Measurements from ENCODE around the gene OVCH2. TPM values are rescaled to one million over a fixed set of nuclear protein-coding genes. Genes with fewer than 3 reads are reported as not detected.

OVCH2 gene
- total RNA-seq, 1 donor, result under 0.01 TPM

- no peak overlapping the region for H3K4me3 ChIP-seq (ENCODE audit: low read depth, low read length)
- no peak for DNase-seq (ENCODE audit: low read depth)
- no peak for TF ChIP-seq CTCF (IDR thresholded peaks at IDR 0.05; ENCODE audit: insufficient read depth, low read depth, low read length)
Measured at GRCh38 chr11:7692426-7692825, 13.9 kb downstream of the OVCH2 start.

GRCh38 chr11:7691759-7692350 is 14.4 kb downstream of the OVCH2 start:
- no peak overlapping the region for H3K4me3 ChIP-seq (ENCODE audit: low read depth, low read length)
- DNase-seq (ENCODE audit: low read depth), result peak; percentile 29
- TF ChIP-seq CTCF (IDR thresholded peaks at IDR 0.05; ENCODE audit: insufficient read depth, low read depth, low read length), result no peak

- DNase-seq (ENCODE audit: low read depth), result no peak
- TF ChIP-seq CTCF (IDR thresholded peaks at IDR 0.05; ENCODE audit: insufficient read depth, low read depth, low read length), result no peak
- H3K4me3 ChIP-seq (ENCODE audit: low read depth, low read length), result no peak overlapping the region
Measured at GRCh38 chr11:7690648-7691047, 15.6 kb downstream of the OVCH2 start.

GRCh38 chr11:7689239-7689638 is 17.0 kb downstream of the OVCH2 start:
- DNase-seq (ENCODE audit: low read depth), result no peak
- no peak overlapping the region for H3K4me3 ChIP-seq (ENCODE audit: low read depth, low read length)
- no peak for TF ChIP-seq CTCF (IDR thresholded peaks at IDR 0.05; ENCODE audit: insufficient read depth, low read depth, low read length)

GRCh38 chr11:7688238-7688826 is 17.9 kb downstream of the OVCH2 start:
- DNase-seq (ENCODE audit: low read depth), result peak; percentile 48

GRCh38 chr11:7687386-7687785 is 18.9 kb downstream of the OVCH2 start:
- no peak overlapping the region for H3K4me3 ChIP-seq (ENCODE audit: low read depth, low read length)
- no peak for TF ChIP-seq CTCF (IDR thresholded peaks at IDR 0.05; ENCODE audit: insufficient read depth, low read depth, low read length)
- no peak for DNase-seq (ENCODE audit: low read depth)

More at GRCh38 chr11:7688238-7688826, 17.9 kb downstream of the OVCH2 start:
- TF ChIP-seq CTCF (IDR thresholded peaks at IDR 0.05; ENCODE audit: insufficient read depth, low read depth, low read length), result peak; percentile 87
- H3K4me3 ChIP-seq (ENCODE audit: low read depth, low read length), result no peak overlapping the region

- no peak for TF ChIP-seq CTCF (IDR thresholded peaks at IDR 0.05; ENCODE audit: insufficient read depth, low read depth, low read length)
- H3K4me3 ChIP-seq (ENCODE audit: low read depth, low read length), result no peak overlapping the region
- no peak for DNase-seq (ENCODE audit: low read depth)
Measured at GRCh38 chr11:7686761-7687160, 19.5 kb downstream of the OVCH2 start.
